HepG2 (cell line): ENCODE data around the gene TRPC1. TPM values are rescaled to one million over a fixed set of nuclear protein-coding genes. Genes with fewer than 3 reads are reported as not detected.

Experiments used
- ARNTL ChIP-seq: sonication (generic); formaldehyde crosslinking; IDR thresholded peaks from 2 replicates; pipeline ENCODE4 v1.4.0; 2020; ENCODE audit warnings: mild to moderate bottlenecking, missing genetic modification reagents
- EED ChIP-seq: sonication (generic); formaldehyde crosslinking; IDR thresholded peaks from 2 replicates; pipeline ENCODE4 v1.5.0; 2020; ENCODE audit warnings: mild to moderate bottlenecking, missing genetic modification reagents
- HES4 ChIP-seq: sonication (generic); formaldehyde crosslinking; IDR thresholded peaks from 2 replicates; pipeline ENCODE4 v1.9.0; 2021; ENCODE audit warnings: mild to moderate bottlenecking, missing genetic modification reagents, borderline replicate concordance
- NFRKB ChIP-seq: fragments of 450-650 bp; IDR thresholded peaks from 2 replicates; pipeline ENCODE4 v1.6.1; 2017
- NR3C1 ChIP-seq: sonication (generic); formaldehyde crosslinking; IDR thresholded peaks from 2 replicates; pipeline ENCODE4 v1.4.0; 2020; ENCODE audit warnings: missing genetic modification reagents
- PATZ1 ChIP-seq: sonication (generic); formaldehyde crosslinking; IDR thresholded peaks from 2 replicates; pipeline ENCODE4 v1.4.0; 2020; ENCODE audit warnings: missing genetic modification reagents
- PHF20 ChIP-seq: sonication (generic); formaldehyde crosslinking; IDR thresholded peaks from 2 replicates; pipeline ENCODE4 v1.5.0; 2020; ENCODE audit warnings: mild to moderate bottlenecking, missing genetic modification reagents
- PITX1 ChIP-seq: sonication (generic); formaldehyde crosslinking; IDR thresholded peaks from 2 replicates; pipeline ENCODE4 v1.5.1; 2020; ENCODE audit warnings: mild to moderate bottlenecking, missing genetic modification reagents
- RAD21 ChIP-seq: fragments of 450-650 bp; formaldehyde crosslinking; IDR thresholded peaks from 2 replicates; pipeline ENCODE4 v1.5.0; 2020; ENCODE audit warnings: mild to moderate bottlenecking
- RFXANK ChIP-seq: IDR thresholded peaks from 2 replicates; pipeline ENCODE4 v1.6.1; 2016
- SIX4 ChIP-seq: sonication (generic); formaldehyde crosslinking; IDR thresholded peaks from 2 replicates; pipeline ENCODE4 v1.4.0; 2020; ENCODE audit warnings: missing genetic modification reagents
- TRIM24 ChIP-seq: sonication (generic); formaldehyde crosslinking; IDR thresholded peaks from 2 replicates; pipeline ENCODE4 v1.8.0; 2022; ENCODE audit warnings: mild to moderate bottlenecking, missing genetic modification reagents
- ZFX ChIP-seq: sonication (generic); formaldehyde crosslinking; IDR thresholded peaks from 2 replicates; pipeline ENCODE4 v1.4.0; 2020; ENCODE audit warnings: mild to moderate bottlenecking, low read depth, missing genetic modification reagents, moderate library complexity
- ZNF205 ChIP-seq: IDR thresholded peaks from 2 replicates; pipeline ENCODE4 v1.6.1; 2018; ENCODE audit warnings: missing biosample characterization, missing genetic modification reagents
- ZNF264 ChIP-seq: sonication (generic); formaldehyde crosslinking; IDR thresholded peaks from 2 replicates; pipeline ENCODE4 v1.4.0; 2020; ENCODE audit warnings: missing genetic modification reagents
- ZNF441 ChIP-seq: sonication (generic); formaldehyde crosslinking; IDR thresholded peaks from 2 replicates; pipeline ENCODE4 v1.7.0; 2021; ENCODE audit warnings: missing genetic modification reagents, borderline replicate concordance
- ZNF629 ChIP-seq: sonication (generic); formaldehyde crosslinking; conservative IDR thresholded peaks from 2 replicates; pipeline ENCODE4 v1.5.0; 2020; ENCODE audit warnings: missing genetic modification reagents
- ZNF891 ChIP-seq: sonication (generic); formaldehyde crosslinking; IDR thresholded peaks from 2 replicates; pipeline ENCODE4 v1.5.0; 2020; ENCODE audit warnings: mild to moderate bottlenecking, missing genetic modification reagents
- polyA plus RNA-seq, 8 experiments: library from polyadenylated mRNA; depleted of rRNA in 3 of 8; stranded (reverse) in 7 of 8; unstranded in 1 of 8; fragments of >200 nt; fragmentation: Illumina TruSeq in 4 of 8; extraction: Trizol in 4 of 8; gene quantifications; 2 replicates each; pipeline versions ENCODE4 v1.2.1 to v1.2.3, GENCODE V29; 2011 to 2016; ENCODE audit warnings: low read depth in 4 of 8, missing spikeins in 1 of 8, mixed read lengths in 1 of 8; ENCODE audit not compliant: insufficient read depth in 1 of 8
- total RNA-seq, 5 experiments: library from RNA; depleted of rRNA; stranded (reverse); fragments of >200 nt; fragmentation: Illumina TruSeq; extraction: Trizol; gene quantifications; 2 replicates each; pipeline ENCODE4 v1.2.3, GENCODE V29; 2016; ENCODE audit warnings: low read depth in 1 of 5
- TF ChIP-seq, protein P1 (sequence below): IDR thresholded peaks from 2 replicates; pipeline ENCODE4 v1.6.1; 2018; ENCODE audit warnings: missing genetic modification reagents
- TF ChIP-seq, protein P2 (sequence below): fragments of 450-650 bp; IDR thresholded peaks from 2 replicates; pipeline ENCODE4 v1.6.1; 2017
- TF ChIP-seq, protein P3 (sequence below): sonication (generic); formaldehyde crosslinking; IDR thresholded peaks from 2 replicates; pipeline ENCODE4 v1.8.0; 2022; ENCODE audit warnings: mild to moderate bottlenecking, missing genetic modification reagents, moderate library complexity
- TF ChIP-seq, protein P4 (sequence below): sonication (generic); formaldehyde crosslinking; IDR thresholded peaks from 2 replicates; pipeline ENCODE4 v1.5.0; 2020; ENCODE audit warnings: mild to moderate bottlenecking, missing genetic modification reagents, borderline replicate concordance

The TRPC1 gene
- total and polyA plus RNA-seq, 2 of the 13 experiments (the other 11 are each of a cell fraction or from before 2014, with no cell fraction given), result 10.8 to 13.1 TPM

DNA sequence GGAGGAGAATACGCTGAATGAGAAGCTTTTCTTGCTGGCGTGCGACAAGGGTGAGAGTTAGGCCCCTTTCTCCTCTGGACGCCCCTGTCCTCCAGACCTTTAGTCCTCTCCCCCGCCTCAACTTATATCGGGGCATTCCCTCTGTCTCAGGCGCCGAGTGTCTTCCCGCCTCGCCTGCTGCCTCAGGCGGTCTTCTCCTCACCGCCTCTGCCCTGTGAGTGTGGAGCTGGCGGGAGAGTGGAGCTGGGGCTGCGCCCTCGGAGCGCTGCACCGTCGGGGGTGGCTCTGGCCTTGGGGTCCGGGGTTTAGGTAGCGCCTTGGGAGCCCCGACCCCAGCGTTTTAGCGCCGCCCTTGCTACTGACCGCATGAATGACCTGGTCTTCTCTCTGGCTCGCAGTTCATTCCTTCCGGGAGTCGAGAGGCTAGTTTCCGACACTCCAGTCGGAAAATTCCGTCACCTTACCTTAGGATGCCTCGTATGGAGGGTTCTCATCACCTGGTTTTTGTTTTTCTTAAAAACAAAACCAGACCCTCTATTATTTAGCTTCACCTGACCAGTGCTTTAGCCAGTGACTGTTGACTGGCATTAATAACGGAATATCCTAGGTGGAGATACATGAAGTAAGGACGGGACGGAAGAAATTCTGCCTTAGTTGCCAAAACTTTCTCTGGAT is 985 bp downstream of the TRPC1 start (continued):
- TF ChIP-seq TRIM24 (CRISPR knock-in tag) (no peak), ZNF264 (CRISPR knock-in tag) (no peak), RFXANK (CRISPR knock-in tag) (no peak), ZFX (CRISPR knock-in tag) (peak; percentile 43; the same call in 1 of the 2 replicates), PITX1 (CRISPR knock-in tag) (peak; percentile 76), ZNF441 (CRISPR knock-in tag) (peak; percentile 80), HES4 (CRISPR knock-in tag) (0 out of 2 replicates have a peak, but pooled peaks have one; percentile 5), ZNF891 (CRISPR knock-in tag) (peak; percentile 78; the same call in 1 of the 2 replicates), PATZ1 (CRISPR knock-in tag) (no peak), ARNTL (CRISPR knock-in tag) (no peak), RAD21 (peak; percentile 34; the same call in 1 of the 2 replicates), SIX4 (CRISPR knock-in tag) (no peak), PHF20 (CRISPR knock-in tag) (0 out of 2 replicates have a peak, but pooled peaks have one; percentile 40), NR3C1 (CRISPR knock-in tag) (no peak), ZNF205 (CRISPR knock-in tag) (no peak), EED (CRISPR knock-in tag) (peak; percentile 89; the same call in 1 of the 2 replicates), ZNF629 (no peak), NFRKB (no peak)
- TF ChIP-seq, protein P1, sequence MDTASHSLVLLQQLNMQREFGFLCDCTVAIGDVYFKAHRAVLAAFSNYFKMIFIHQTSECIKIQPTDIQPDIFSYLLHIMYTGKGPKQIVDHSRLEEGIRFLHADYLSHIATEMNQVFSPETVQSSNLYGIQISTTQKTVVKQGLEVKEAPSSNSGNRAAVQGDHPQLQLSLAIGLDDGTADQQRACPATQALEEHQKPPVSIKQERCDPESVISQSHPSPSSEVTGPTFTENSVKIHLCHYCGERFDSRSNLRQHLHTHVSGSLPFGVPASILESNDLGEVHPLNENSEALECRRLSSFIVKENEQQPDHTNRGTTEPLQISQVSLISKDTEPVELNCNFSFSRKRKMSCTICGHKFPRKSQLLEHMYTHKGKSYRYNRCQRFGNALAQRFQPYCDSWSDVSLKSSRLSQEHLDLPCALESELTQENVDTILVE, result no peak
- TF ChIP-seq, protein P2, sequence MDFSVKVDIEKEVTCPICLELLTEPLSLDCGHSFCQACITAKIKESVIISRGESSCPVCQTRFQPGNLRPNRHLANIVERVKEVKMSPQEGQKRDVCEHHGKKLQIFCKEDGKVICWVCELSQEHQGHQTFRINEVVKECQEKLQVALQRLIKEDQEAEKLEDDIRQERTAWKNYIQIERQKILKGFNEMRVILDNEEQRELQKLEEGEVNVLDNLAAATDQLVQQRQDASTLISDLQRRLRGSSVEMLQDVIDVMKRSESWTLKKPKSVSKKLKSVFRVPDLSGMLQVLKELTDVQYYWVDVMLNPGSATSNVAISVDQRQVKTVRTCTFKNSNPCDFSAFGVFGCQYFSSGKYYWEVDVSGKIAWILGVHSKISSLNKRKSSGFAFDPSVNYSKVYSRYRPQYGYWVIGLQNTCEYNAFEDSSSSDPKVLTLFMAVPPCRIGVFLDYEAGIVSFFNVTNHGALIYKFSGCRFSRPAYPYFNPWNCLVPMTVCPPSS, result no peak
- TF ChIP-seq, protein P3, sequence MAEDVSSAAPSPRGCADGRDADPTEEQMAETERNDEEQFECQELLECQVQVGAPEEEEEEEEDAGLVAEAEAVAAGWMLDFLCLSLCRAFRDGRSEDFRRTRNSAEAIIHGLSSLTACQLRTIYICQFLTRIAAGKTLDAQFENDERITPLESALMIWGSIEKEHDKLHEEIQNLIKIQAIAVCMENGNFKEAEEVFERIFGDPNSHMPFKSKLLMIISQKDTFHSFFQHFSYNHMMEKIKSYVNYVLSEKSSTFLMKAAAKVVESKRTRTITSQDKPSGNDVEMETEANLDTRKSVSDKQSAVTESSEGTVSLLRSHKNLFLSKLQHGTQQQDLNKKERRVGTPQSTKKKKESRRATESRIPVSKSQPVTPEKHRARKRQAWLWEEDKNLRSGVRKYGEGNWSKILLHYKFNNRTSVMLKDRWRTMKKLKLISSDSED (CRISPR knock-in tag), result 0 out of 2 replicates have a peak, but pooled peaks have one; percentile 56
- TF ChIP-seq, protein P4, sequence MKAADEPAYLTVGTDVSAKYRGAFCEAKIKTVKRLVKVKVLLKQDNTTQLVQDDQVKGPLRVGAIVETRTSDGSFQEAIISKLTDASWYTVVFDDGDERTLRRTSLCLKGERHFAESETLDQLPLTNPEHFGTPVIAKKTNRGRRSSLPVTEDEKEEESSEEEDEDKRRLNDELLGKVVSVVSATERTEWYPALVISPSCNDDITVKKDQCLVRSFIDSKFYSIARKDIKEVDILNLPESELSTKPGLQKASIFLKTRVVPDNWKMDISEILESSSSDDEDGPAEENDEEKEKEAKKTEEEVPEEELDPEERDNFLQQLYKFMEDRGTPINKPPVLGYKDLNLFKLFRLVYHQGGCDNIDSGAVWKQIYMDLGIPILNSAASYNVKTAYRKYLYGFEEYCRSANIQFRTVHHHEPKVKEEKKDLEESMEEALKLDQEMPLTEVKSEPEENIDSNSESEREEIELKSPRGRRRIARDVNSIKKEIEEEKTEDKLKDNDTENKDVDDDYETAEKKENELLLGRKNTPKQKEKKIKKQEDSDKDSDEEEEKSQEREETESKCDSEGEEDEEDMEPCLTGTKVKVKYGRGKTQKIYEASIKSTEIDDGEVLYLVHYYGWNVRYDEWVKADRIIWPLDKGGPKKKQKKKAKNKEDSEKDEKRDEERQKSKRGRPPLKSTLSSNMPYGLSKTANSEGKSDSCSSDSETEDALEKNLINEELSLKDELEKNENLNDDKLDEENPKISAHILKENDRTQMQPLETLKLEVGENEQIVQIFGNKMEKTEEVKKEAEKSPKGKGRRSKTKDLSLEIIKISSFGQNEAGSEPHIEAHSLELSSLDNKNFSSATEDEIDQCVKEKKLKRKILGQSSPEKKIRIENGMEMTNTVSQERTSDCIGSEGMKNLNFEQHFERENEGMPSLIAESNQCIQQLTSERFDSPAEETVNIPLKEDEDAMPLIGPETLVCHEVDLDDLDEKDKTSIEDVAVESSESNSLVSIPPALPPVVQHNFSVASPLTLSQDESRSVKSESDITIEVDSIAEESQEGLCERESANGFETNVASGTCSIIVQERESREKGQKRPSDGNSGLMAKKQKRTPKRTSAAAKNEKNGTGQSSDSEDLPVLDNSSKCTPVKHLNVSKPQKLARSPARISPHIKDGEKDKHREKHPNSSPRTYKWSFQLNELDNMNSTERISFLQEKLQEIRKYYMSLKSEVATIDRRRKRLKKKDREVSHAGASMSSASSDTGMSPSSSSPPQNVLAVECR (CRISPR knock-in tag), result peak; percentile 83
